HG02852 (cell line): ENCODE data around the gene SPRR2F.
"Not testable (repeated sequence)": the region's sequence is repeated elsewhere in the genome, so short reads cannot be mapped to it uniquely, and the experiment has no call there.

Source experiments
- ATAC-seq: cut with Tn5 transposase; IDR thresholded peaks from one replicate; pipeline ENCODE4 v1.9.1; 2021; ENCODE audit warnings: mild to moderate bottlenecking, moderate library complexity; ENCODE audit not compliant: unreplicated experiment

SPRR2F gene

GRCh38 chr1:153113416-153113815, at the start of gene SPRR2F:
Gene SPRR2F, minus strand, starts transcription at chr1:153113516. Its CDS starts 783 bp downstream, at chr1:153112733.
- no peak for ATAC-seq

GRCh38 chr1:153155541-153155940, 42.2 kb upstream of the SPRR2F start:
- ATAC-seq = no peak

GRCh38 chr1:153152481-153152880, 39.2 kb upstream of the SPRR2F start:
- no peak for ATAC-seq

GRCh38 chr1:153150846-153151245, 37.5 kb upstream of the SPRR2F start, which contains the start of gene SPRR2G:
Gene SPRR2G, minus strand, starts transcription at chr1:153150890. Its CDS starts 780 bp downstream, at chr1:153150110.
- no peak for ATAC-seq

- no peak for ATAC-seq
Measured at GRCh38 chr1:153141377-153141776, 28.1 kb upstream of the SPRR2F start.

- no peak for ATAC-seq
Measured at GRCh38 chr1:153140484-153140883, 27.2 kb upstream of the SPRR2F start.

GRCh38 chr1:153133743-153134142, 20.4 kb upstream of the SPRR2F start:
- no peak for ATAC-seq

- no peak for ATAC-seq
Measured at GRCh38 chr1:153133267-153133666, 20.0 kb upstream of the SPRR2F start.

- not testable (repeated sequence) for ATAC-seq
Measured at GRCh38 chr1:153128688-153129087, 15.4 kb upstream of the SPRR2F start.

GRCh38 chr1:153127296-153127695, 14.0 kb upstream of the SPRR2F start:
- ATAC-seq = no peak

- no peak for ATAC-seq
Measured at GRCh38 chr1:153125536-153125935, 12.2 kb upstream of the SPRR2F start.

GRCh38 chr1:153123793-153124192, 10.5 kb upstream of the SPRR2F start:
- not testable (repeated sequence) for ATAC-seq

GRCh38 chr1:153122831-153123421, 9.6 kb upstream of the SPRR2F start:
- ATAC-seq = no peak

GRCh38 chr1:153120945-153121344, 7.6 kb upstream of the SPRR2F start:
- ATAC-seq = no peak

- no peak for ATAC-seq
Measured at GRCh38 chr1:153119491-153119971, 6.2 kb upstream of the SPRR2F start.

GRCh38 chr1:153115264-153115663, 1.9 kb upstream of the SPRR2F start:
- ATAC-seq = not testable (repeated sequence)

GRCh38 chr1:153112454-153112853, 862 bp downstream of the SPRR2F start:
- not testable (repeated sequence) for ATAC-seq

GRCh38 chr1:153100245-153100644, 13.1 kb downstream of the SPRR2F start:
- no peak for ATAC-seq

GRCh38 chr1:153099461-153100045, 13.8 kb downstream of the SPRR2F start:
- ATAC-seq = no peak

GRCh38 chr1:153095764-153096163, 17.6 kb downstream of the SPRR2F start:
- ATAC-seq = no peak

GRCh38 chr1:153094426-153094825, 18.9 kb downstream of the SPRR2F start, which contains the start of gene SPRR2E:
Gene SPRR2E, minus strand, starts transcription at chr1:153094526. Its CDS starts 775 bp downstream, at chr1:153093751.
- no peak for ATAC-seq

- no peak for ATAC-seq
Measured at GRCh38 chr1:153087652-153088051, 25.7 kb downstream of the SPRR2F start.
